Smooth muscle cell (in vitro differentiated cells): Measurements from ENCODE around the gene TSHZ3. TPM values are rescaled to one million over a fixed set of nuclear protein-coding genes. Genes with fewer than 3 reads are reported as not detected.

Experiments used
- DNase-seq: peaks from one replicate; lab custom pipeline; 2025; ENCODE audit not compliant: unreplicated experiment; lab: John Stamatoyannopoulos, UW
- H2AFZ ChIP-seq: fragments of 200-600 bp; sonication (generic); 2 replicates; pipeline ENCODE4 v1.6.0; 2016; ENCODE audit warnings: antibody characterized with exemption, low read depth, mild to moderate bottlenecking
- H3F3A ChIP-seq: fragments of 200-600 bp; sonication (generic); 2 replicates; pipeline ENCODE4 v1.6.0; 2017; ENCODE audit warnings: antibody characterized with exemption, low read depth
- H3K27ac ChIP-seq: fragments of 200-600 bp; sonication (generic); 2 replicates; pipeline ENCODE4 v1.5.1; 2016; ENCODE audit warnings: low read depth, mild to moderate bottlenecking
- H3K27me3 ChIP-seq: fragments of 200-600 bp; sonication (generic); 2 replicates; pipeline ENCODE4 v1.6.1; 2016; ENCODE audit warnings: low read depth, mild to moderate bottlenecking
- H3K36me3 ChIP-seq: fragments of 200-600 bp; sonication (generic); 2 replicates; pipeline ENCODE4 v1.5.1; 2016; ENCODE audit warnings: low read depth
- H3K4me1 ChIP-seq: fragments of 200-600 bp; sonication (generic); 2 replicates; pipeline ENCODE4 v1.5.1; 2016; ENCODE audit warnings: low read depth
- H3K4me2 ChIP-seq: fragments of 200-600 bp; sonication (generic); 2 replicates; pipeline ENCODE4 v1.6.0; 2016; ENCODE audit warnings: mild to moderate bottlenecking
- H3K4me3 ChIP-seq: fragments of 200-600 bp; sonication (generic); 2 replicates; pipeline ENCODE4 v1.5.1; 2016; ENCODE audit warnings: mild to moderate bottlenecking
- H3K79me2 ChIP-seq: fragments of 200-600 bp; sonication (generic); 2 replicates; pipeline ENCODE4 v1.6.0; 2016; ENCODE audit warnings: low read depth, mild to moderate bottlenecking
- H3K9ac ChIP-seq: fragments of 200-600 bp; sonication (generic); 2 replicates; pipeline ENCODE4 v1.6.0; 2016; ENCODE audit warnings: low read depth
- H3K9me3 ChIP-seq: fragments of 200-600 bp; sonication (generic); replicated peaks from 2 replicates; pipeline ENCODE4 v1.5.1; 2016; ENCODE audit warnings: low read depth
- H4K20me1 ChIP-seq: fragments of 200-600 bp; sonication (generic); 2 replicates; pipeline ENCODE4 v1.6.0; 2016; ENCODE audit warnings: low read depth
- CTCF ChIP-seq: fragments of 200-600 bp; sonication (generic); IDR thresholded peaks from 2 replicates; pipeline ENCODE4 v1.5.1; 2017; ENCODE audit warnings: borderline replicate concordance, mild to moderate bottlenecking, antibody characterized with exemption; ENCODE audit not compliant: insufficient read depth, poor library complexity, severe bottlenecking
- WGBS: methylation state at CpG from one replicate; pipeline ENCODE4 v1.1.7; 2016; ENCODE audit warnings: low lambda C conversion rate; 5-methylcytosine and 5-hydroxymethylcytosine counted together
- polyA plus RNA-seq: library from polyadenylated mRNA; unstranded; fragments of >200 nt; fragmentation: Nextera tagmentation; extraction: Ambion mirVana; gene quantifications from 2 replicates; pipeline ENCODE4 v1.2.1, GENCODE V29; 2016
- total RNA-seq: library from RNA; depleted of rRNA; stranded (reverse); fragments of >200 nt; gene quantifications from 2 replicates; pipeline ENCODE4 v1.2.3, GENCODE V29; 2014

The TSHZ3 gene
- total and polyA plus RNA-seq, 2 experiments from 2014 or later = 21.8 to 23.7 TPM

GRCh38 chr19:31334849-31335624 is 14.2 kb downstream of the TSHZ3 start:
- Histone ChIP-seq H3K4me1 (peaks cover 37% of the 10 kb centered on the region), H3K36me3 (no peaks in the 10 kb centered on the region), H3K4me2 (peak overlapping the region; percentile 71), H3K27ac (peak overlapping the region; percentile 71), H3K27me3 (no peaks in the 10 kb centered on the region), H3F3A (peaks cover 24% of the 10 kb centered on the region), H3K4me3 (no peak overlapping the region), H4K20me1 (peaks cover 73% of the 10 kb centered on the region), H3K79me2 (peaks cover 90% of the 10 kb centered on the region), H2AFZ (no peak overlapping the region), H3K9ac (peak overlapping the region; percentile 3), H3K9me3 (no peaks in the 10 kb centered on the region)
- no peak for TF ChIP-seq CTCF
- DNase-seq = no peak
- 94% methylated on average over 12 of the region's 12 CpGs for WGBS

GRCh38 chr19:31334101-31334848 is 15.0 kb downstream of the TSHZ3 start:
- Histone ChIP-seq H3K4me1 (peaks cover 29% of the 10 kb centered on the region), H4K20me1 (peaks cover 71% of the 10 kb centered on the region), H3K27ac (peak overlapping the region; percentile 71), H2AFZ (no peak overlapping the region), H3K79me2 (peaks cover 90% of the 10 kb centered on the region), H3K4me3 (no peak overlapping the region), H3K9ac (peak overlapping the region; percentile 23), H3K4me2 (peak overlapping the region; percentile 71), H3K36me3 (no peaks in the 10 kb centered on the region), H3F3A (peaks cover 19% of the 10 kb centered on the region), H3K27me3 (no peaks in the 10 kb centered on the region), H3K9me3 (no peaks in the 10 kb centered on the region)
- no peak for TF ChIP-seq CTCF
- 79% methylated on average over 7 of the region's 7 CpGs for WGBS
- no peak for DNase-seq

GRCh38 chr19:31332096-31332495 is 17.1 kb downstream of the TSHZ3 start:
- no peak overlapping the region for H2AFZ ChIP-seq
- H4K20me1 ChIP-seq = peaks cover 82% of the 10 kb centered on the region
- H3K4me2 ChIP-seq = peak overlapping the region; percentile 71
- no peak overlapping the region for H3K9ac ChIP-seq
- peaks cover 98% of the 10 kb centered on the region for H3K79me2 ChIP-seq
- 28% methylated on average over 8 of the region's 8 CpGs for WGBS
- H3F3A ChIP-seq = peaks cover 3% of the 10 kb centered on the region
- H3K9me3 ChIP-seq = no peaks in the 10 kb centered on the region
- H3K4me1 ChIP-seq = peaks cover 14% of the 10 kb centered on the region
- no peak for DNase-seq
- TF ChIP-seq CTCF = no peak
- peak overlapping the region; percentile 60 for H3K27ac ChIP-seq
- H3K36me3 ChIP-seq = no peaks in the 10 kb centered on the region
- no peaks in the 10 kb centered on the region for H3K27me3 ChIP-seq
- no peak overlapping the region for H3K4me3 ChIP-seq
